GM18951 (cell line): ENCODE measurements around the gene CHMP6.
"Not testable (repeated sequence)": the region's sequence is repeated elsewhere in the genome, so short reads cannot be mapped to it uniquely, and the experiment has no call there.

Source experiments
- POLR2A ChIP-seq: IDR thresholded peaks from 4 replicates; pipeline ENCODE4 v1.6.1; 2011; ENCODE audit warnings: mild to moderate bottlenecking; ENCODE audit not compliant: insufficient read length, insufficient read depth; ENCODE audit errors: extremely low read depth
- in situ Hi-C: fragments of 300-500 bp; cut with MboI; formaldehyde crosslinking; loops from one replicate; pipeline ENCODE4 v1.12.0; 2022; ENCODE audit warnings: low sequenced_read_pairs, mixed read lengths, inconsistent platforms; ENCODE audit not compliant: unreplicated experiment

CHMP6 gene

GRCh38 chr17:81009136-81009535 lies 17.5 kb downstream of the CHMP6 start:
- TF ChIP-seq POLR2A, result no peak
- in situ Hi-C loops, result no loop called here

- in situ Hi-C loops, result no loop called here
- no peak for TF ChIP-seq POLR2A
Measured at GRCh38 chr17:81010935-81011334, 19.3 kb downstream of the CHMP6 start.

GRCh38 chr17:81011951-81012350 lies 20.3 kb downstream of the CHMP6 start:
- in situ Hi-C loops, result no loop called here
- TF ChIP-seq POLR2A, result no peak

GRCh38 chr17:81012574-81013447 lies 21.2 kb downstream of the CHMP6 start:
- in situ Hi-C loops, result no loop called here
- no peak for TF ChIP-seq POLR2A

- in situ Hi-C loops, result no loop called here
- no peak for TF ChIP-seq POLR2A
Measured at GRCh38 chr17:81013642-81014041, 22.0 kb downstream of the CHMP6 start.

- in situ Hi-C loops, result no loop called here
- TF ChIP-seq POLR2A, result no peak
Measured at GRCh38 chr17:81015136-81015535, 23.5 kb downstream of the CHMP6 start.

- in situ Hi-C loops, result no loop called here
- no peak for TF ChIP-seq POLR2A
Measured at GRCh38 chr17:81016575-81016974, 24.9 kb downstream of the CHMP6 start.

- in situ Hi-C loops, result not testable (repeated sequence)
Measured at GRCh38 chr17:81017330-81017729, 25.7 kb downstream of the CHMP6 start.

GRCh38 chr17:81018044-81018802 lies 26.6 kb downstream of the CHMP6 start:
- TF ChIP-seq POLR2A, result peak; percentile 21
- in situ Hi-C loops, result no loop called here

- in situ Hi-C loops, result no loop called here
- no peak for TF ChIP-seq POLR2A
Measured at GRCh38 chr17:81019563-81020442, 28.2 kb downstream of the CHMP6 start.

- no peak for TF ChIP-seq POLR2A
- in situ Hi-C loops, result no loop called here
Measured at GRCh38 chr17:81020443-81020766, 28.8 kb downstream of the CHMP6 start.

GRCh38 chr17:81020767-81021497 lies 29.3 kb downstream of the CHMP6 start:
- in situ Hi-C loops, result no loop called here
- no peak for TF ChIP-seq POLR2A
